HK-2 (cell line): ENCODE measurements around the gene SKI.
"Not testable (repeated sequence)": the region's sequence is repeated elsewhere in the genome, so short reads cannot be mapped to it uniquely, and the experiment has no call there.

Source experiments
- DNase-seq: peaks from one replicate; pipeline ENCODE4 v3.0.0-alpha.2; 2018; ENCODE audit not compliant: unreplicated experiment

SKI gene

DNA sequence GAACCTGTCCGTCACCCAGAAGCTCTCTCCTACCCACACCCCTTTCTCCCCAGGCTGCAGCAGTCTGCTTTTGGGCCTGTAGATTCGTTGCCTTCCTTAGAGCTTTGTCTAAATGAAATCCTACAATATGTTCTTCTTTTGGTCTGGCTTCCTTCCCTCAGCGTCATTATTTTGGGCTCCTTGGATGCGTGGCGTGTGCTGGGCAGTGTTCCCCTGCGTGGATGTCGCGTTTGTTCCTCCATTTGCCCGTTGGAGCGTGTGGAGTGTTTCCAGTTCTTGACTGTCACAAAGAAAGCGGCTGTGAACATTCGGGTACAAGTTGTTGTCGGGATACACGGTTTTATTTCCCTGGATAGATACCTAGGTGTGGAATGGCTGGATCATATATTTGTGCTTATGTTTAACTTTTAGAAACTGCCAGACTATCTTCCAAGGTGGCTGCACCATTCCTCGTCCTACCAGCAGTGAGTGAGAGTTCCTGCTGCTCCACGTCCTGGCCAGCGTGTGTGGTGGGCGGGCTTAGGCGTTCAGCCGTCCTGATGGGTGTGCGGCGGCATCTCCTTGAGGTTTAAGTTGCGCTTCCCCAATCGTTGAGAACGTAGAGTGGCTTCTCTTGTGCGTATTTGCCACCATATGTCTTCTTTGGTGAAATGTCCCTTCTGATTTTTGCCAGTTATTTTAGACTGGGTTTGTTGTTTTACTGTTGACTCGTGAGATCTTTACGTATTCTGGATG, 31.7 kb downstream of the SKI start:
- no peak for DNase-seq

DNA sequence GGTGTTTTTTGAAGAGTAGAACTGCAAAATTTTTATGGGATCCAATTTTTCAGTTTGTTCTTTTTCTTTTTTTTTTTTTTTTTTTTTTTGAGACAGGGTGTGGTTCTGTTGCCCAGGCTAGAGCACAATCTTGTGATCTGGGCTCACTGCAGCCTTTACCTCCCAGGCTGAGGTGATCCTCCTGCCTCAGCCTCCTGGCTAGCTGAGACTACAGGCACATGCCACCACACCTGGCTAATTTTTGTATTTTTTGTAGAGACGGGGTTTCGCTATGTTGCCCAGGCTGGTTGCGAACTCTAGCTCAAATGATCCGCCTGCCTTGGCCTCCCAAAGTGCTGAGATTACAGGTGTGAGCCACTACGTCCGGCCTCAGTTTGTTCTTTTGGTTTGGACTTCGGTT, 32.4 kb downstream of the SKI start:
- DNase-seq: not testable (repeated sequence)

GRCh38 chr1:2260917-2261316, 32.8 kb downstream of the SKI start:
- no peak for DNase-seq

DNA sequence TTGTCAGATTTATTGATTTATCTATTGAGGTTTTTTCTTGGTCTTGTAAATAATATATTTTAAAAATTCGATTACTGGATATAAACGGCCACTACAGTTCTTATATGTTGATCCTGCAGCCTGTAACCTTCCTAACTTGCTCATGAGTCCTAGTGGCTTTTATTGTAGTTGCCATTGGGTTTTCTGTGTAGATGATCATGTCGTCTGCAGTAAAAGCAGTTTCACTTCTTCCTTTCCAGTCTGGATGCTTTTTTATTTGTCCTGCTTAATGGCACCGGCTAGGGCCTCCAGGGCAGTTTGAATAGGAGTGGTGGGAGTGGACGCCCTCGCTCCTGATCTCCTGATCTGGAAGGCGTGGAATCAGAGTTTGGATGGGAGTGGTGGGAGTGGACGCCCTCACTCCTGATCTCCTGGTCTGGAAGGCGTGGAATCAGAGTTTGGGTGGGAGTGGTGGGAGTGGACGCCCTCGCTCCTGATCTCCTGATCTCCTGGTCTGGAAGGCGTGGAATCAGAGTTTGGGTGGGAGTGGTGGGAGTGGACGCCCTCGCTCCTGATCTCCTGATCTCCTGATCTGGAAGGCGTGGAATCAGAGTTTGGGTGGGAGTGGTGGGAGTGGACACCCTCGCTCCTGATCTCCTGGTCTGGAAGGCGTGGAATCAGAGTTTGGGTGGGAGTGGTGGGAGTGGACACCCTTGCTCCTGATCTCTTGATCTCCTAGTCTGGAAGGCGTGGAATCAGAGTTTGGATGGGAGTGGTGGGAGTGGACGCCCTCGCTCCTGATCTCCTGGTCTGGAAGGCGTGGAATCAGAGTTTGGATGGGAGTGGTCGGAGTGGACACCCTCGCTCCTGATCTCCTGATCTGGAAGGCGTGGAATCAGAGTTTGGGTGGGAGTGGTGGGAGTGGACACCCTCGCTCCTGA, 33.6 kb downstream of the SKI start:
- not testable (repeated sequence) for DNase-seq

- no peak for DNase-seq
Observed at GRCh38 chr1:2266301-2266975, 38.3 kb downstream of the SKI start.

- no peak for DNase-seq
Observed at GRCh38 chr1:2267051-2267830, 39.1 kb downstream of the SKI start.

DNA sequence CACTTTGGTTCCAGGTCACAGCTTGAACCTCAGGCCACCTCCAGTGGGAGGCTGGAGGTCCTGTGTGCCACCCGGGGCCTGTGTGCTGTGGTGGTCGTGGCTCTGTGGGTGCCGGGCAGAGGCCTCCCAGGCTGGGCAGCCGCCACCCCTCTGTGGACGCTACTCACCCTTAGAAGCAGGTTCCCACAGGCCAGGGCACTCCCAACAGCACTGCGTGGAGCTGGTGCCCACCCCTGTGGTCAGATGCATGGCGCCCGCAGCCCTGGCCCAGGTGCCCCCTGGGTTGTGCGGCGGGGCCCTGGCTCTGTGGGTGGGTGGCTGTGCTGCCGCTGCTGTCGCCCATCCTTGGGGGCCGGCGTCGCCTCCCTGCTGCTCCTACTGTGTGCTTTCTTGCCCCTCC, 39.7 kb downstream of the SKI start:
- DNase-seq: no peak

DNA sequence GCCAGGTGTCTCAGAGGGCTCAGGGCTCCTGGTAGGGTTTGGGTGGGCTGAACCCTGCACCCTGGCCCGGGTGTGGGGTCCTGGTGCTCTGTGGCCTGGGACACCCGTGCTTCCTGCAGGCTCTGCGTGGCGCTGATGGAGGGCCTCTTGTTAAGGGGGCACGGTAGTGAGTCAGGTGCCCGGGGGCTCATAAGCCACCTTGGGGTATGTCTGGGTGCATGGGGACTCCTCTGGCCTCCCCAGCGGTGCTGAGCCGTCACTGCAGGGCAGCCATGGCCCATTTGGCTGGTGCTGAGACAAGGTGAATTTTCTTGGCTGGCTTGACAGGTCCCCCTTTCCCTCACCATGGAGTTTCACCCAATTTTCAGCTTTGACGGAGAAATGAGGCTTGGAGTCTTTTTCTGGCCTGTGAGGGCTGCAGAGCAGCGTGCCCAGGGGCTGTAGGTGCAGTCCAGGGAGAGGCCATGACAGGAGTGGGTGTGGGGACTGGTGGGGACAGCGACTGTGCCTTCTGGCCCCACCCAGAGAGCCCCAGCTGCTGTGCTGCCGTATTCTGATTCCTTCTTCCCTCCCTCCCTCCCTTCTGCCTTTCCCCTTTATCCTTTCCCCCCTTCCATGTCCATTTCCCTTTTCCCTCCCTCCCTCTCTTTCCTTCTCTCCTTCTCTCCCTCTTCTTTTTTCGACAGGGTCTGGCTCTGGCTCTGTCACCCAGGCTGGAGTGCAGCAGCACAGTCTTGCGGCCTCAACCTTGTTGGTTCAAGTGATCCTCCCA, 40.4 kb downstream of the SKI start:
- DNase-seq: no peak

GRCh38 chr1:2269193-2269921, 41.2 kb downstream of the SKI start:
- DNase-seq: no peak

GRCh38 chr1:2269922-2270259, 41.8 kb downstream of the SKI start:
- no peak for DNase-seq

DNA sequence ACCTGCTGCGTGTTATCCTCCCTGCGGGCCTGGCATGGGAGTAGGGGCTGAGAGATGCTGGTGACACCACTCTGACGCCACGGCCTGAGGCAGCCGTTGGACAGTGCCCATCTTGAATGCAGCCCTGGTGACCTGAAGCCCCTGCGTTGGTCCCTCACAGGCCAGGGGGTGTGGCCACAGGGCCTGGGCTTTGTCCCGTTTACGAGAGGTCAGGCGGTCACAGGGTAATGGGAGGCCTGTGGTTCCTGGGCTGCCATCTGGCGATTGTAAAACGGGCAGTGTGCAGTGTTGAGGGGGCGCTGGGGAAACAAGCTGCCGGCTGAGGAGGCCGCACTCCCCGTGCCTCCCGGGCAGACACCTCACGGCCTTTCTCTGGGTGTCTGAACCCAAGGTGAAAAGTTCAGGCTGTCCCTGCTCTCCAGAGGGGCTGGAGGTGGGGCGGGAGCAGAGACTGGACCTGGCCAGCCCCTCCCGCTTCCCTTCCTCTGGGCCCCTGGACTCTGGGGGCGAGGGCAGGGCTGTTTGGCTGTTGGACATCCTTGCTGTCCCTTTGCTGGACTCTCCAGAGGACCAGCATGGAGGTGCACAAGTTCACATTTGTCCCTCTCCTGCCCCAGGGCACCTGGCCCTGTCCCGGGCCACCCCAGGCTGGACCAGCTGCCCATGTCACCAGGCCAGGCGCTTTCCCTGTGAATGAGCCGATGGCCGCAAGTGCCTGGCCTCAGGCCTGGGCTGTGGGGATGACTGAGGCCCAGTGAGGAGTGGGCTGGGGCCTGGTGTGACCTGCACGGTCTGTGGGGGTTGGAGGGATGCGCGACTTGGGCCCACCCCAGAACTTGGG, 42.4 kb downstream of the SKI start:
- DNase-seq: no peak

DNA sequence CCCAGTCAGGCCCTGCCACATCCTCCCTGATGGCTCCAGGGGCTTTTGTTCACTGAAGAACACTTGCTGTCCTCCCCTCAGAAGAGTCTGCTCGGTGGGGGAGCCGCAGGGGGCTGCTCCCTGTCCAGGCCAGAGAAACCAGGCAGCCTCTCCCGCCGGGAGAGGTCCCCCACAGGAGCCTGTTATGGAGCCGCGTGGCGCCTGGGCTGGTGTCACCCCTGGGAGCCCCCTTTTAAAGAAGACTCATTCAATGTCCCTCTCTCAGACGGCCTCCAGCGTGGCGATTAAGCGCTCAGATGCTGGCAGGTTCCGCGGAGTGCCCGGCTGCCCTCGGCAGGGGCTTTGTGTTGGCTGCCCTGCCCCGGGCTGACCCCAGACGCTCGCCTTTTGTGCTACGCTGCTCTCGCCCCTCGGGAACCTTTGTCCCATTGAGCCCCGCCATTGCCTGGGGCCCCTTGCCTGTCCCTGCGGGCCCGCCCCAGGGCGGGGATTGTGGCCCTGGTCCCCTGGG, 43.1 kb downstream of the SKI start:
- no peak for DNase-seq

DNA sequence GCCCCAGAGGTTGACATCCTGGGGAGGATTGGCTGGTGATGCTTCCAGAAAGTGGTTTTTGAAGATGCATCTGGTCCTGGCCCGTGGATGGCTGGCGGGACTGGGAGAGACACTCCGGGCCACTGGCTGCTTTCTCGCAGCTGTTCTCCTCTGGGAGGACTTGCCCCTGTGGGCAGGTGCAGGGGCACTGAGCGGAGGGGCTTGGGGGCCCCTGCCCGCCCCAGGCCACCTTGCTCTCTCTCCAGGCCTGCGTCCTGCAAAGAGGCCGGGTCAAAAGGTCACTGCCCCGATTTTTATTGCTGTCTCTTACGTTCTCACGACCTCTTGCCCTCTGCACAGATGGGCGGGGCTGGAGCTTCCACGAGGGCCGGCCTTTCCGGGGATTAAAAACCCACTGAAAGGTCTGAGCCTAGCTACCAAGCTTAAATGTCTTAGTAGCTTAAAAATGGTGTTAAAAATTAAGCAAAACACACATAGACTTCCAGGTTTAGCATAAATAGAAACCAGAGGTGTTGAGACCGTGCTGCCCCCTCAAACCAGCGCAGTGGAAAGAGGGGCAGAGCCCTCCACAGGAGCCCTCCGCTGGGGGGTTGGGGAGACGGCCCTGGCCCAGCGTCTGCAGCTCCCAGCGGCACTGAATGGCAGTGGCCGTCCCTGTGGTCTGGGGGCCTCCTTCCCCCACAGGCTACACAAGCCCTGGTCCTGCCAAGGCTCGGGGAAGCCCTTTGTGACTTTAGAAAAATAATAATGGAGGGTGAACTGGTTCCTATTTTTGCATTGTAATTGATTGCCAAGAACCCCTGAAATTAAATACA, 43.9 kb downstream of the SKI start:
- DNase-seq: no peak

DNA sequence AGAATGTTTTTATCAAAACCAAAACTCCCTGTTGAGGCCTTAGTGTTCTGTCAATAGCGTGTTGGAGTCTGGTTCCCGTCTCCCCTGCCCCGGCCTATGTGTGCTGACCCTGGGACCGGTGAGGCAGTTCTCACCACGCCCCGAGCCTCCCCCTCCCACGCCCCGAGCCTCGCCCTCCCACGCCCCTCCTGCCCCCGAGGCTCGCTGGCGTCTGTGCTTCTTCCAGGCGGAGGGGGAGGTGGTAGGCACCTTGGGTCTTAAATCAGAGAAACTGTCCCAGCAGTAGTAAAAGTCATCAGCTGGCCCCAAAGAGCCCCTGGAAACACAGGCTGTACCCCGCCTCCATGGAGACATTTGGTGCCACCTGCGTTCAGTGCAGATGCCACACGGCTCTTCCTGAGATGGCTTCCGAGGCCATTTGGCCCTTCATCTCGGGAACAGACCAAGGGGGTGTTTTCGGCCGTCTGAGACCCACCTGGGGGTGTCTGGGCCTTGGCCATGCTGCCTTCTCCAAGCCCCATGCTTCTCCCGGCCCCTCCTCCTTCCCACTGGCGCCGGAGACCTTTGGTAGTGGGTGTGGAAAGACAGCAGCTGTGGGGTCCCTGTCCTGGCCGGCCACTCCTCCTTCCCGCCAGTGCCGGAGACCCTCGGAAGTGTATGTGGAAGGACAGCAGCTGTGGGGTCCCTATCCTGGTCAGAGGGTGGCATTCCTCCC, 44.7 kb downstream of the SKI start:
- DNase-seq: no peak

GRCh38 chr1:2273401-2274090, 45.4 kb downstream of the SKI start:
- DNase-seq: no peak

GRCh38 chr1:2274231-2274928, 46.3 kb downstream of the SKI start:
- DNase-seq: no peak
